Stomach (tissue), 9 donors: Measurements from ENCODE around the gene TNFRSF8. TPM values are rescaled to one million over a fixed set of nuclear protein-coding genes. Genes with fewer than 3 reads are reported as not detected.
A peak's percentile ranks its signal among the peaks of the same experiment; 100 is the strongest.

ENCODE experiments used
- DNase-seq, 2 donors: peaks; one replicate each; pipeline versions ENCODE4 v3.0.0 to v3.0.0-alpha.2; 2013 to 2019
- H3K27ac ChIP-seq, 5 donors: fragments of 200-600 bp in 4 of 5; sonication (generic) in 4 of 5; one replicate each; pipeline ENCODE4 v1.5.1; 2013 to 2019; ENCODE audit warnings: mild to moderate bottlenecking in 1 of 5, moderate library complexity in 1 of 5
- H3K27me3 ChIP-seq, 3 donors: fragments of 200-600 bp; sonication (generic); one replicate each; pipeline ENCODE4 v1.5.1; 2017 to 2019; ENCODE audit warnings: mixed run types in 1 of 3
- H3K36me3 ChIP-seq, 4 donors: fragments of 200-600 bp; sonication (generic); 1 replicate in 3 of 4; 2 replicates in 1 of 4; pipeline ENCODE4 v1.5.1; 2016 to 2019
- H3K4me1 ChIP-seq, 4 donors: fragments of 200-600 bp; sonication (generic); one replicate each; pipeline ENCODE4 v1.5.1; 2016 to 2019
- H3K4me3 ChIP-seq, 4 donors: fragments of 200-600 bp; sonication (generic) in 3 of 4; one replicate each; pipeline ENCODE4 v1.5.1; 2016 to 2019; ENCODE audit warnings: mild to moderate bottlenecking in 1 of 4
- H3K9me3 ChIP-seq, 4 donors: fragments of 200-600 bp; sonication (generic); one replicate each; pipeline ENCODE4 v1.5.1; 2016 to 2019
- EP300 ChIP-seq: sonication (generic); formaldehyde crosslinking; IDR thresholded peaks from one replicate; pipeline ENCODE4 v1.6.1; 2017; ENCODE audit warnings: antibody characterized with exemption
- POLR2A ChIP-seq, 4 donors: fragments of 450-650 bp; IDR thresholded peaks; one replicate each; pipeline ENCODE4 v1.6.1; 2016; ENCODE audit warnings: antibody characterized with exemption in 4 of 4, control low read depth in 2 of 4, mild to moderate bottlenecking in 1 of 4, moderate library complexity in 1 of 4
- POLR2AphosphoS5 ChIP-seq, 3 donors: sonication (generic); formaldehyde crosslinking; IDR thresholded peaks; one replicate each; pipeline ENCODE4 v1.6.1; 2016; ENCODE audit warnings: antibody characterized with exemption in 3 of 3
- WGBS, 5 donors: extraction: QIAGEN DNeasy Blood & Tissue Kit in 3 of 5; methylation state at CpG; one replicate each; pipeline versions ENCODE4 v1.1.5 to v1.1.7; 2013 to 2018; 5-methylcytosine and 5-hydroxymethylcytosine counted together
- intact Hi-C: fragments of 100-400 bp; cut with DNase I; formaldehyde crosslinking; loops from one replicate; pipeline ENCODE4 v1.15.1; 2023; ENCODE audit warnings: low total_unique reads
- polyA plus RNA-seq, 3 donors: library from polyadenylated mRNA; stranded (reverse); fragments of 200-250 nt; gene quantifications; one replicate each; pipeline ENCODE4 v1.2.3, GENCODE V29; 2013
- total RNA-seq, 5 donors: library from RNA; depleted of rRNA; stranded (reverse); fragments of >200 nt; gene quantifications; one replicate each; pipeline versions ENCODE4 v1.1.0 to v1.2.3, GENCODE V29; 2014 to 2016
- TF ChIP-seq, protein P1 (sequence below), 7 experiments: fragments of 450-650 bp in 4 of 7; fragments of 200-600 bp in 3 of 7; sonication (generic) in 3 of 7; IDR thresholded peaks; one replicate each; pipeline ENCODE4 v1.5.1; 2016 to 2019; ENCODE audit warnings: antibody characterized with exemption in 7 of 7, control low read depth in 2 of 7, mild to moderate bottlenecking in 1 of 7
- donor health status: healthy with polysubstance abuse.
- donor health status: Bipolar disorder and iron deficiency.
- donor health status: healthy.

Gene TNFRSF8
- total and polyA plus RNA-seq, 8 donors = 0.18 to 2.1 (median 0.88) TPM; not detected in 2

DNA sequence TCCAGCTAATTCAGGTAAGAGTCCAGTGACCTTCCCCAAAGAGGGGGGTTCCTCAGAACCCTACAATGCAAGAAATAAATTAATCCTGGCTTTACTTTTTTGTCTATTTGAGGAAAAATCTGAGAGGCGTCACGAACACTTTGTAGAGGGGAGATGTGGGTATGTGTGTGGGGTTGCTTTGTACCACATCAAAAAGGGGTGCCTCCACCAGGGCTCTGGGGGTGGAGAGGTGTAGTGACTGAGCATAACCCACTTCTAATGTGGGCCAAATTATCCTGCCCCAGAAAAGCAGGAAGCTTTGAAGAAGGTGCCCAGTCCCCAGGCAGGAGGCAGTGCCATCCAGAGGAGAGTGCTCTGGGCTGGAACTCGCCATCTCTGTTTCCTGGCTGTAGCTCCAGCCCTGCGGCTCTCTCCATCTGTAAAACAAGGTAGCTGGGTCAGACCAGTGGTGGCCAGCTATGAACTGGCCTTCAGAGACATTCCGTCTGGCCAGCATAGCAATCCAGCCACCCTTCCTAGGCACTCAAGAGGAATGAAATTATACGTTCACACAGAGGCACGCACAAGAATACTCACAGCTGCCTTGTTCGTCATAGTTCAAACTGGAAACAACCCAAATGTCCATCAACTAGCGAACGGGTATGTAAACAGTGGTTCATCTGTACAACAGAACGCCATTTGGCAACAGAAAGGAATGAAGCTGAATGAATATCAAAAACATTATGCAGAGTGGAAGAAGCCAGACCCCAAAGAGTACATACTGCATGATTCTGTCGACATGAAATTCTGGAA, 58.3 kb downstream of the TNFRSF8 start:
- Histone ChIP-seq H3K27ac (peak overlapping the region in 2 of 5 donors; percentile 44 to 80), H3K9me3 (no peaks in the 10 kb centered on the region), H3K36me3 (no peaks in the 10 kb centered on the region), H3K4me1 (peaks cover 7 to 22% (median 16%) of the 10 kb centered on the region in 4 donors), H3K27me3 (peaks cover 0 to 3% (median 0%) of the 10 kb centered on the region in 3 donors), H3K4me3 (no peak overlapping the region)
- WGBS, 5 donors = 42 to 60% (median 50%) methylated on average over 12 of the region's 12 CpGs
- TF ChIP-seq, protein P1, sequence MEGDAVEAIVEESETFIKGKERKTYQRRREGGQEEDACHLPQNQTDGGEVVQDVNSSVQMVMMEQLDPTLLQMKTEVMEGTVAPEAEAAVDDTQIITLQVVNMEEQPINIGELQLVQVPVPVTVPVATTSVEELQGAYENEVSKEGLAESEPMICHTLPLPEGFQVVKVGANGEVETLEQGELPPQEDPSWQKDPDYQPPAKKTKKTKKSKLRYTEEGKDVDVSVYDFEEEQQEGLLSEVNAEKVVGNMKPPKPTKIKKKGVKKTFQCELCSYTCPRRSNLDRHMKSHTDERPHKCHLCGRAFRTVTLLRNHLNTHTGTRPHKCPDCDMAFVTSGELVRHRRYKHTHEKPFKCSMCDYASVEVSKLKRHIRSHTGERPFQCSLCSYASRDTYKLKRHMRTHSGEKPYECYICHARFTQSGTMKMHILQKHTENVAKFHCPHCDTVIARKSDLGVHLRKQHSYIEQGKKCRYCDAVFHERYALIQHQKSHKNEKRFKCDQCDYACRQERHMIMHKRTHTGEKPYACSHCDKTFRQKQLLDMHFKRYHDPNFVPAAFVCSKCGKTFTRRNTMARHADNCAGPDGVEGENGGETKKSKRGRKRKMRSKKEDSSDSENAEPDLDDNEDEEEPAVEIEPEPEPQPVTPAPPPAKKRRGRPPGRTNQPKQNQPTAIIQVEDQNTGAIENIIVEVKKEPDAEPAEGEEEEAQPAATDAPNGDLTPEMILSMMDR (IDR thresholded peaks at IDR 0.05) = no peak
- TF ChIP-seq POLR2AphosphoS5 (IDR thresholded peaks at IDR 0.05) (peak; percentile 53 to 86 (median 82)), EP300 (peak; percentile 33)
- intact Hi-C loops = loop anchor here (2.0 kb wide), 1 partner anchor 87 kb away; no protein-coding TSS in a partner anchor
- peak in 1 of 2 donors; percentile 76 for DNase-seq

DNA sequence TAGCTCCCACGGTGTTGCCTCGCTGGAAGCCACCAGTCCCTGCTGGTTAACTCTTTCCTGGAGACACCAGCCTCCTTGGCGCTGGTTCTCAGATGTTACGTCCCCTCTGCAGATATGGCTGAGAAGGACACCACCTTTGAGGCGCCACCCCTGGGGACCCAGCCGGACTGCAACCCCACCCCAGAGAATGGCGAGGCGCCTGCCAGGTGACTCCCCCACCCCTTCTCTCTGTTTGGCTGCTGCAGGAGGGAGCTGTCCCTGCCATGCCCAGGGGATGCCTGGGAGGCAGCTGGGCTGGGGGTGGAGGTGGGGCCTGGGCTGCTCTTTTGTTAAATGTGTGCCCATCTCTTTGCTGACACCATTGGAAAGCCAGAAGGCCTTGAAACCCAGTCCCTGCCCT, 60.1 kb downstream of the TNFRSF8 start:
- WGBS, 5 donors = 44 to 70% (median 58%) methylated on average over 8 of the region's 8 CpGs
- Histone ChIP-seq H3K27ac (peak overlapping the region in 1 of 5 donors; percentile 80), H3K4me3 (no peak overlapping the region), H3K36me3 (no peaks in the 10 kb centered on the region), H3K9me3 (no peaks in the 10 kb centered on the region), H3K4me1 (peaks cover 7 to 22% (median 20%) of the 10 kb centered on the region in 4 donors), H3K27me3 (peaks cover 0 to 3% (median 0%) of the 10 kb centered on the region in 3 donors)
- TF ChIP-seq POLR2AphosphoS5 (IDR thresholded peaks at IDR 0.05) (no peak), POLR2A (IDR thresholded peaks at IDR 0.05) (no peak), EP300 (no peak)
- TF ChIP-seq, protein P1 (IDR thresholded peaks at IDR 0.05) = no peak
- intact Hi-C loops = loop anchor here (2.0 kb wide), 1 partner anchor 86 kb away; no protein-coding TSS in a partner anchor
- no peak for DNase-seq

DNA sequence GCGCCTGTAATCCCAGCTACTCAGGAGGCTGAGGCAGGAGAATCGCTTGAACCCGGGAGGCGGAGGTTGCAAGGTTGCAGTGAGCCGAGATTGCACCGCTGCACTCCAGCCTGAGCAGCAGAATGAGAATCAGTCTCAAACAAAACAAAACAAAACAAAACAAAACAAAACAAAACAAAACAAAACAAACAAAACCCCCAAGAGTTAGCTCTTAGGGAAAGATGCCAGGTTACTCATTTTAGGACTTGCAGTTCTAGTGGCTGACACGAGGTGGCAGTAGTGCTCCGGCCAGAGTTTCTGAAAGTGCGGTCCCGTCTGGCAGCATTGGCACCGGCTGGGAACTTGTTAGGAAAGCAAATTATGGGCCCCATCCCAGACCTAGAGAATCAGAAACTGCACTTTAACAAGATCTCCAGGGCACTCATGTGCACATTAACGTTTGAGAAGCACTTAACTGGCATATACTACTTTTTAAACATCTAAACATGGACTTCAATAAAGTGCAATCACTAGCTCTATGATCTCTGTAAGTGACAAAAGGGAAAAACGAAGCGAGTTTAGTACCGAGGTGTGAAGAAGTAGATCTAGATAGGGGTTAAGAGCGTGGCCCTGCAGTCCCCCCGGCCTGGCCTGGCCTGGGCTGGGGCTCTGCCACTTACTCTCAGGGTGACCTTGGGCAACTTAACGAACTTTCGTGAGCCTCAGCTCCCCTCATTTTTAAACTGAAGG, 61.8 kb downstream of the TNFRSF8 start:
- peak overlapping the region; percentile 2 to 62 (median 54) for H3K27ac ChIP-seq
- intact Hi-C loops = no loop called here
- 40 to 46% (median 43%) methylated on average over 18 to 19 of the region's 19 CpGs for WGBS, 5 donors
- TF ChIP-seq POLR2AphosphoS5 (IDR thresholded peaks at IDR 0.05) (peak in 2 of 3 donors; percentile 17 to 52), POLR2A (IDR thresholded peaks at IDR 0.05) (no peak)
- TF ChIP-seq, protein P1 (IDR thresholded peaks at IDR 0.05) = peak in 6 of 7 experiments; percentile 86 to 99 (median 96)
- H3K36me3 ChIP-seq = no peaks in the 10 kb centered on the region
- H3K9me3 ChIP-seq = no peaks in the 10 kb centered on the region
- H3K4me1 ChIP-seq = peaks cover 7 to 22% (median 20%) of the 10 kb centered on the region in 4 donors
- peaks cover 0 to 3% (median 0%) of the 10 kb centered on the region in 3 donors for H3K27me3 ChIP-seq
- H3K4me3 ChIP-seq = no peak overlapping the region
- DNase-seq = peak; percentile 85 to 88
